Renal cortical epithelial cell (primary cell): ENCODE data around the gene TM6SF1. TPM values are rescaled to one million over a fixed set of nuclear protein-coding genes. Genes with fewer than 3 reads are reported as not detected.
"Not testable (repeated sequence)": the region's sequence is repeated elsewhere in the genome, so short reads cannot be mapped to it uniquely, and the experiment has no call there.

ENCODE experiments used
- DNase-seq: peaks from one replicate; pipeline ENCODE4 v3.0.0-alpha.2; 2011; ENCODE audit warnings: low read depth
- total RNA-seq: library from RNA; depleted of rRNA; stranded (reverse); fragments of >200 nt; gene quantifications from 2 replicates; pipeline ENCODE4 v1.2.3, GENCODE V29; 2014

TM6SF1 gene
- total RNA-seq, 1 donor from 2014 or later, result not detected

DNA sequence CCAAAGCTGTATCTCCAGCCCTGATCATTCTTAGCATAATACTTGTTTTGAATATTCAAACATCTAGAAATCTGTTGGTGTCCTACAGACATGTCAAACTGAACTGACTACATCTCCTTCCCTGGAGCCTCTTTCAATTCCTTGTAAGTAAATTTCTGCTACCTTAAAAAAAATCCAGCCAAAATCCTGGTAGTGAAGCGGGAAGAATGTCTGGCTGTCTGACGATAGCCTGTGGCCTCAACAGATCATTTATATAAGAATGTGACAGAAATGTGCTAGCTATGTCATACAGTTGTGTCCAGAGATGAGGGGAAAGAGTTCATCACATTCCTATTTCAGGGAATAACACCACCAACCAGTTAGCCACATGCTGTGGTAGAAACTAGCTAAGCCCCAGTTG is 18.6 kb upstream of the TM6SF1 start:
- DNase-seq, result no peak

DNA sequence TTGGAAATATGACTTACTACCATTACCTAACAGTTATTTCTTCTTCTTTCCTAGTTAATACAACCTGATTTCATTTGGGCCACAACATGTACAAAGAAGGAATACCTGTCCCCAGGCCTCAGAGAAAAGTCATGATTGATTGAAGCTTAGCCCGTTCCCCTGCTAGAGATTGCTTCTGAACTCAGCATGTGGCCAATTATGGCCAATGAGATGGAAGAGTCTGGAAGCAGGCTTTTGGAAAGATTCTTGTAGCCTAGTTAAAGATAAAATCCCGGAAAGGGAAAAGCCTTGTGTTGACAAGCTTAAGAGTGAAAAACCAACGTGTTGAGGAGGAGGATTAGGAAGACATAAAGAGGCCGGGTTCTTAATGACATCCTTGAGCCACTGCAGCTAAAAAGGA is 17.0 kb upstream of the TM6SF1 start:
- no peak for DNase-seq

- not testable (repeated sequence) for DNase-seq
Measured at GRCh38 chr15:83091965-83092308, 15.5 kb upstream of the TM6SF1 start.

- DNase-seq, result no peak
Measured at GRCh38 chr15:83092309-83092976, 15.0 kb upstream of the TM6SF1 start.

DNA sequence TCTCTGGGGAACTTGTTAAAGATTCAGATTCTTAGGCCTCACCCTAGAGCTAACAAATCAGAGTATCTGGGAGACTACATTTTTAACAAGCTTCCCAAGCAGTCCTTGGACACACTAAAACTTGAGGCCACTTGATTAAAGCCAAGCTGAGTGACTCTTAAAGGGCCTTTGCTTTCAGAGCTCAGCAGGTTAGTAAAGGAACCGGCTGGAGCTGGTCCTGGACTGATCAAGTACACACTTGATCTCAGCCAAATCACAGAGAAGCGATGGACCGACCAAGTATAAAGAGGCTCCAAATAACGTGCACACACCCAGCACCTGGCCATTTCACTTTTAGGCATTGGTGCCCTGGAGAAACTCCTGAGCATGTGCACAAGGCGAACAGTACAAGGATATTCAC is 12.9 kb upstream of the TM6SF1 start:
- no peak for DNase-seq

DNA sequence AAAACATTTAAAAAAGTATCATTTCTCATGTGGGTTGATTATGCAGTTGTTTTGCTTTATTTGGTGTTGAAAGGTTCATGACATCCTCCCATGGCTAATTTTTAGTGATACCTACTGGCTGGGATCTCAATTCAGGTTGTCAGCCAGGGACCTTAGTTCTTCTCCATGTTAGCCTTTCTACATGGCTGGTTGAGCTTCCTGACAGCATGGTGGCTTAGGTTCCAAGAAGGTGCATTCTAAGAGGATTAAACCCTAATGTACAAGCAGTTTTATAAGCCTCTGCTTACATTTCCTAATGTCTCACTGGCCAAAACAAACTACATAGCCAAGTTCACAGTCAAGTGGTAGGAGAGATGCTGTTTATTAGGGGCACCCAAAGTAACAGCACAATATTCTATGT is 9.4 kb upstream of the TM6SF1 start:
- DNase-seq, result no peak

GRCh38 chr15:83099290-83099689 is 8.2 kb upstream of the TM6SF1 start:
- no peak for DNase-seq

- peak; percentile 32 for DNase-seq
Measured at GRCh38 chr15:83100097-83100646, 7.3 kb upstream of the TM6SF1 start.

- no peak for DNase-seq
Measured at GRCh38 chr15:83102346-83102745, 5.1 kb upstream of the TM6SF1 start.

- DNase-seq, result no peak
Measured at GRCh38 chr15:83104141-83104540, 3.3 kb upstream of the TM6SF1 start.

DNA sequence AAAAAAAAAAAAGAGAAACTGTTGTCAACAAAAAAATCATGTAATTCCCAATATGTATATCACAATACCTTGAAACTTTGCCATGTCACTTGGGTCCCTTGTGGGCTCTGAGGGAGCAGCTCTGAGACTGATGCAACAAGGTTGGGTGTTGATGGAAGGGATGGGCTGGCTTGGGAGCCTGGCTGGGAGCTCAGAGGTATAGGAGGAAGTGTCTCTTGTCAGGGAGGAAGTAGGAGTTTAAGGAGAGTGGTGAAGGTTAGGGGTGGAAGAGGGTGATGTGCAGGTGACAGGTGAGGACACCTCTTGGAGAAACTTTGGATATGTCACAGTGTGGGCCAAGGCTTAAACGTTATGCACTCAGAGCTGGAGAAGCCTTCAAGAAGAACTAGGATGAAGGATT is 2.0 kb upstream of the TM6SF1 start:
- DNase-seq, result no peak

- no peak for DNase-seq
Measured at GRCh38 chr15:83107841-83108181, 366 bp downstream of the TM6SF1 start.

DNA sequence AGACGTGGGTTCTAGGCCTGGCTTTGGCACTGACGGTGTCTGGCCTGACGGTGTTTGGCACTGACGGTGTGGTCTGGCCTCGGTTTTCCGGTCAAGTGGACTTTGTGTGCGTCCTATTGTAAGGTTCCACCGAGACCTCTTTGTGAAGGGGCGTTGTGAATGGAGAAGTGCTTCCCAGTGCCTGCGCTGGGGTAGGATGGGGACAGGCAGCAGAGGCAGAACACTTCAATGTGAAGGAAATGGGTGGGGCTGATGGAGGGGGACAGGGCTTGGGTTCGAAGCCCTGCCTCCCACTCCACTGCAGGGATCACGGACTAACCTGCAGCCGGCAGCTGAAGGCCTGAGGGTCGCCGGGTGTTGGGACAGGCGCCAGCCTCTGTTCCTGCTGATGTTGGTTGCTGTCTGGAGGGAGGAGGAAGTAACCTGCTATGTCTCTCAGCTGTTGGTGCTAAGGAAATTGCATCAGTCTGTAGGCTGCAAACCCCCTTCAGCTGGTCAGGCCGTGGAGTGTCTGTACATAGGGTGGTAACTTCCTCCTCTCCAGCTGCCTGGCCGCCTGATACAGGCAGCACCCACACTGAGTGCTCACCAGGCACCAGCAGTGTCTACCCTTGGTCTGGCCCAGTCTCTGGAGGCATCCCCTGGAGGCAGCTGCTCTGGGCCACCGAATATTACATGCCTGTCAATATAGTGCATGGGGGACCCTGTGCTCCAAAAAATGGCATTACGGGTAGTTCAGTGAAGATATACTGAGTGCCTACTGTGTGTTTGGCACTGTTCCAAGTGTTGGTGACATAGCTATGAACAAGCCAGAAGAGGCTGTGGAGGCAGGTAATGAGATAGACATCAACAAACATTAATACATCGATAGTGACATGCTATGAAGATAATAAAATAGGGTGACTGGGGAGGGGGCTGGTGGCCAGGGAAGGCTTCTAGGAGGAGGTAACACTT is 1.1 kb downstream of the TM6SF1 start:
- no peak for DNase-seq

- DNase-seq, result no peak
Measured at GRCh38 chr15:83109532-83109931, 2.1 kb downstream of the TM6SF1 start.

- peak; percentile 13 for DNase-seq
Measured at GRCh38 chr15:83110381-83110780, 2.9 kb downstream of the TM6SF1 start.

- no peak for DNase-seq
Measured at GRCh38 chr15:83111149-83111548, 3.7 kb downstream of the TM6SF1 start.

- DNase-seq, result no peak
Measured at GRCh38 chr15:83112233-83112955, 4.9 kb downstream of the TM6SF1 start.

- DNase-seq, result no peak
Measured at GRCh38 chr15:83112956-83113299, 5.5 kb downstream of the TM6SF1 start.

GRCh38 chr15:83113881-83114674 is 6.6 kb downstream of the TM6SF1 start:
- DNase-seq, result no peak

DNA sequence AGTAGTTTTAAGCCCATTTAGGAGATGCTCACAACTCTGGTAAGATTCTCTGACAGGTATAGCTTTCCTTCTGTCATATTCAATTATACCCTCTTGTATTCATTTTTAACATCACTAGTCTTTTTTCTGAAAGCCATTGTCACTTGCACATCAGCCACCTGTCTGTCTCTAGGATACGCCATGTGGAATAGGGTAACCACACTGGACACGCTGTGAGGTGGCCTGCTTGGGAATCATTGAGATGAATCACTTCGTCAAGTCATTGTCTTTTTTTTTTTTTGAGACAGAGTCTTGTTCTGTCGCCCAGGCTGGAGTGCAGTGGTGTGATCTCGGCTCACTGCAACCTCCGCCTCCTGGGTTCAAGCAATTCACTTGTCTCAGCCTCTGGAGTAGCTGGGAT is 7.4 kb downstream of the TM6SF1 start:
- DNase-seq, result no peak

DNA sequence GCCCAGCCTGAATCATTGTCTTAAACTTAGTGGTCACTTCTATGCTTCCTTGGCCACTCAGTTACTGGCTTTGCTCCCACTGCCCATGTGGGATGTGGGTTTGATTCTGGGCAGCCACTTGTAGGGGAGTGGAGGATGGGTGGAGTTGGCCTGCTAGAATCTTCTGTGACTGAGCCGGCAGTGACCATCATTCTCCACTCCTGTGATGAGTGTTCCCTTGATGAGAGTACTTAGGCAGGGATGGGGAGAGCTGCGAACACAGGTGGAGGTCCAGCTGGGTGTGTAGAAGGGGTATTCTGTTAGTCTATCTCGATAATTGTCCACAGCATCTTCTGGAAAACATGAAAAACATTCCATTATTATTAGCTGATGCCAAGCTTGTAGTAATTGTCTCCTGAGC is 8.0 kb downstream of the TM6SF1 start:
- DNase-seq, result no peak
